T-helper 1 cell (primary cell): ENCODE results near the gene CDH23.

Source experiments
- DNase-seq, 5 donors: peaks; one replicate each; pipeline ENCODE4 v3.0.0-alpha.2; 2012 to 2020

CDH23 gene

DNA sequence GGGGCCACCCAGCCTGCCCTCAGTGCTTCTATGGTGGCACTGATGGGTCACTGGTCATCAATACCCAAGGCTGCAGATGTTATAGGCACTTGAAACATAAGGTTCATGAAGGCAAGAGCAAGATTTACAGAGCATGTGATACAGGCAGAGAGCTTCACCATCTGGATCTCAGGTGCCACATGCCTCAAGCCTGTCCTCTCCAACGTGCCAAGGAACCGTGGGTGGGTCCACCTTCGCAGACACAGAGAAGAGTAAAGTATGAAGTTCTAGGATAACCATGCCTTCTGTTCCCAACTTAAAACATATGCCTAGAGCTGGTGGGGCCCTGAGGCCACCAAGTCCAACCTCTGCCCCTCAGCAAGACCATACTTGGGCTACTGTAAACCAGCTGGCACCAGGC, 26.7 kb upstream of the CDH23 start:
- DNase-seq: no peak

DNA sequence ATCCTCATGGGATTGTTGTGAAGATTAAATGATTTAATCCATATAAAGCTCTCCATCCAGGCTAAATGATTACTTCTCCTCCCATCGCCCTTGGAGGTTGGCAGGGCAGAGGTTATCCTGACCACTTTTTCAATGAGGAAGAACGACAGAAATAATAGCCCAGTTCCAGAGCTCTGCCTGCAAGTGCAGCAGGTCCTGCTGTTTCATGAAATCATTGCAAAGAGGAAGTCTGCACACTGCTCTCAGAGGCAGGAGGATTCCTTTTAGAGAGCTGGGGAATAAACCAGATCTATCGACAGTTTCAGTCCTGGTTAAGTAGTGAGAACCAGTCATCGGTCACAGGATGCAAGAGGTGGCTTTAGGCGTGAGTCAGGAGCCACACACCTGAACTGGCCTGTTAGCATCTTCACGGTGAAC, 25.0 kb upstream of the CDH23 start:
- DNase-seq: no peak

DNA sequence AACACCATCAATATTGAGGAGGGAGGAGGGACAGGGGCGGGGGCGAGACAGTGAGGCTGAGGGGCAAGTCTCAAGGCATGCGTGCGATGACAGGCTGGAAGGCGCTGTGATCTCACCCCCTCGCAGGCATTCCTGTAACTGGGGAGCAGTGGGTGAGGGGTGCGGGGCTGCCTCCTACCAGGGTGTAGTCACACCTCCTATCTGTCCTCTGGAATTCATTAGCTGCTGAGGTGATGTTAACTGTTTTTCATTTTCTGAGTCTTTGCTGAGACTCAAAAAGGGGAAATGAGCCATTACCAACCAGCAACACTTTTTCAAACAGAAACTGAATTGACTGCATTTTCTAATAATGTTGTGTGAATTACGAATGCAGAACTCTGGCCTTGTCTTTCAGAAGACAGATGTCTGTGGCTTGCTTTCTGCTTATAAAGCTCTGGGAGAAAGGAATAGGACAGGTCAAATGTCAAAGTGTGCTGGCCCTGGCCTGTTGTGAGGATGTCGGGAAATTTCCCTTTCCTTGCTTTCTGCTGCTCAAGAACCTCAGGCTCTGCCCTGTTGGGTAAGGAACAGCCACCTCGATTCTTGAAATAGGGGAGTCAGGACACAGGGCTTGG, 23.7 kb upstream of the CDH23 start:
- DNase-seq: no peak

DNA sequence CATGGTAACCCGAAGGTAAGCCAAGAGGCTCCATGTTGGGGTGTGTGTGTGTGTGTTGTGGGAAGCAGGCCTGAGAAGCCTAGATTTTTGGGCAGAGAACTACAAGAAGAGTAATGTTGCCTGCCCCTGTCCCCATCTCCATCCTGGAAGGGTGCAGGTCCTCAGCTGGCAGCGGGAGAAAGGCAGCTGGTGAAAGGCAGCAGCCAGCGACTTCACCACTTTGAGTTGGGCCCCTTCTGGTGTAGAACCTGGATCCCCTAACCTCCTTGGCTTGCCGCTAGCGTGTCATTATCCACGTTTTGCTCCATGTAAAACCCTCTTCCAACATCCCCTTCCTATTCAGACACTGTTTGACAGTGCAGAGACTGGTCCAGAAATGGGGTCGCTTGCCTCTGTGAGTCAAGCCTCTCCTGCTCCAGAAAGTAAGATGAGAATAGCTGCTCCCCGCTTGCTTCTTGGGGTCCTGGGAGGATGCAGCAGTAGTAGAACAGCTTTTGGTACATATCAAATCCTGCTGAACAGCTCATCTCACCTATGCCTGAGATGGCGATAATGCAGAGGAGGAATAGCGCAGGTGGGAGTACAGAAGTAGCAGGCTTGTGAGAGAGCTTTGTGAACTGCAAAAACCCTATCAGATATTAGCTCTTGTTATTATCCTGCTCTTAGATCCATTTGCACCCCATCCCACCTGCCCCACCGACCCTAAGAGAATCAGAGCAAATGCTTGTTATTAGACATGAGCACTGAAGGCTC, 22.1 kb upstream of the CDH23 start:
- DNase-seq: no peak

DNA sequence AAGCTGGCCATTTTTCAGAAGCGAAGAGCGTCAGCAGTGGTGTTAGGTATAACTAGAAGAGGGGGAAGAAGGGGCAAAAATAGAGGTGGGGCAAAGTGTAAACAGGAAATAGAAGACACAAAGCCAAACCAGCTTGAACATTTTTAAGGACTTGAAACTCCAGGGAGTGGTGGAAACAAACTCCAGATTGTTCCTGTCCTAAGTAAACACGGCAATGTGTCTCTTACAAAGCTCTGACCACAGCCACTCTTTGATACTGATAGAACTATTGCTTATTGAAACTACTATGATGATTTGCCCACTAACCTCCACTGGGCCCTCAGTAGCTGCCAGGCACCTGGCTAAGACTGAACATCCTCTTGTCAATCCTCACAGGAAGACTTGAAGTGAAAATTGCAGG, 20.8 kb upstream of the CDH23 start:
- DNase-seq: no peak

DNA sequence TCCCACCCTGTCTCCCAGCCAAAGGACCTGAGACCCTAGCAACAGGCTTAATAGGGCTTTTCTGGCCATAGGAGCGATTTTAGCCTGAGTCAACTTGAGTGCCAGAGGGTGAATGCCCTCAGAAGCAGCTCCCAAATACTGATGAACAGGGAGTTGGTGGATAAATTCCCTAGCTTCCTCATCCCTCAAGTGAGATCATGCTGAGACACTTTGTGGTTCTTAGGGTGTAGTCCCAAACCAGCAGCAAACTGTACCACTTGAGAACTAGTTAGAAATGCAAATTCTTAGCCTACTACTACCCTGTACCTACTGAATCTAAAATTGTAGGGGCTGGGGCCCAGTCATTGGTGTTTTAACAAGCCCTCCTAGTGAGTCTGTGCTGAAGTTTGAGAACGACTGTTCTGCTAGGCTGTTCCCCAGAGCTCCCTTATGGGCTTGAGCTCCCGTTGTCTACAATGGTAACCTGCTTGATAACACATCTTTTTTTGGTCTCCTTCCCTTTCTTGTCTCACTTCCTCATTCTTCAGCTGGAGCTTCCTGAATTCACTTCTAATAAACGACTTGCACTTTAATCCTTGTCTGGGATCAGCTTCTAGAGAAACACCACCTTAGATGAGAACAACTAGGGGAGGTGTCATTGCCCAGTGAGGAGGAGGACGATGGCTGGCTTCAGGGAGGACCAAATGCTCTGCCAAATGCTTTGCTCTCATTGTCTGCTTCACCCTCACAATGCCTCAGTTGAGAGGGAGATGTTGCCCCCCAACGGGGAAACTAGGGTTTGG, 18.2 kb upstream of the CDH23 start:
- no peak for DNase-seq

DNA sequence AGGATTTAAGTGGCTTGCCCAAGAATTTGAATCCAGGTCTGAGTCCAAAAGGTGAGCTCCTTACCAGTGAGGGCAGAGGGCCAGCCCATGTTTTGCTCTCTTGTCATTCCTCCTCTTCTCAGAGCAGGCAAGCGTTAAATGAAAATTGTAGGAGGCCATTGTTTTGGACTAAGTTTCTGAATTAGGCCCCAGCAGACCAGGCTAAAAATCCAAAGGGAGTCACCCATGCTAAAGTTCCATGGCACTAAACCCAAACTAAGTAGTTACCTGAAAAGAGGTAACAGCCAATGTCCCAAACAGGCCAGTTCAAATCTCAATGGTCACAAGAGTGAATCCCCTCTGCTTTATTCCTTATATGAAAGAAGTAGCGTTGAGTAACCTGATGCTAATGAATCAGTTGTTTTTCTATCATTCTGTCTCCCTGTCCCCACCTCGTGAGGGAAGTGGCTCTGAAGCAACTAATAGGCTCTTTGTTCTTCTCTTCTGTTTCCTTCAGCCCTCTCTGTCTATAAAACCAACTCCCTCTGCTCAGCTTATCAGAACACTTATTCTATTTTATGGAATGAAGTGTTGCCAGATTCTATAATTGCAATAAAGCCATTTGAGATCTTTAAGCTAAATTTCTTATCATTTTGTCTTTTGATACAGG, 17.5 kb upstream of the CDH23 start:
- no peak for DNase-seq

DNA sequence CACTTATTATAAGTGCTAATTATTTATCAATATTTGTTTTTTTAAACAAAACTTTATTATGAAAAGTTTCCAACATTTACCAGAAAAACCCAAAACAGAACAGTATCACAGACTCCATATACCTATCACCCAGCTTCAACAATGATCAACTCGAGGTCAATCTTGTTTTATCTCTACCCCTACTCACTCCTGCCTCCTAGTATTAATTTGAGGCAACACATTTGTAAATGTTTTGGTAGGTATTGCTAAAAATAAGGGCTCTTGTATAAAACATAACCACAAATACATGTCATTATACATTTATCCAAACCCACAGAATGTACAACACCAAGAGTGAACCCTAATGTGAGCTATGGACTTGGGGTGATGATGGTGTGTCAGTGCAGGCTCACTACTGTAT, 15.9 kb upstream of the CDH23 start:
- DNase-seq: no peak

DNA sequence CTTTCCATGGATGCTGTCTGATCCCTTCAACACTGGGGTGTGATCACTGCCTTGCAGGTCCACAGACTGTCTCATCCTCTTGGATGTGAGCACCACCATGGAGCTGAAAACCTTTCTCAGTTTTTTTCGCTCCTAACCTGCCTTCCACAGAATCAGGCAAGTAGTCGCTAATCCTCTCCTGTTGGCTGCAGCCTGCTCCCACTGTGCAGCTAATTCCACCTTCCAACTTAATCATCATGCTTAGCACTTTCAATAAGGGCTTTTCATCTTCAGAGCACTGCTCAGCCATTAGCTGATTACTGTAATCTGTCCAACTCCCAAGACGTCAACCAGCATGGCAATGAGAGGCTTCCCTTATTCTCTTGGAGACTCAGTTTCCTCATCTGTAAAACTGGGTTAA, 15.1 kb upstream of the CDH23 start:
- DNase-seq: no peak

DNA sequence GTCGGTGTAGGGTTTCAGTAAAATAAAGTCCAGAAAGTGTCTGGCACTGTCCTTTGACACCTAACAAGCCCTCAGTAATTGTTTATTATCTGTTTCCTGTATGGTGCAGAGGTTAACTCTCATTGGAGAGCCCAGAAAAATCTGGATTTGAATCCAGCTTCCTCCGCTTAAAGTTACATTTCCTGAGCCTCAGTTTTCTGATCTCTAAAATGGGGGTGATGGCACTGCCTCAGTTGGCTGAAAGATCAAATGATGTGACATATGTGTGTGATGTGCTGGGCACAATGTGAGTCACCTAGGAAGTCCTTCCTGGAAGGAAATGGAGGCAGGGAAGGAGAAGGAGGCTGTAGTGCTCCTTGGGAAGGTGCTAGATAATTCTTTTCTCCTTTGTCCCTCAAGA, 14.7 kb upstream of the CDH23 start:
- DNase-seq: no peak

DNA sequence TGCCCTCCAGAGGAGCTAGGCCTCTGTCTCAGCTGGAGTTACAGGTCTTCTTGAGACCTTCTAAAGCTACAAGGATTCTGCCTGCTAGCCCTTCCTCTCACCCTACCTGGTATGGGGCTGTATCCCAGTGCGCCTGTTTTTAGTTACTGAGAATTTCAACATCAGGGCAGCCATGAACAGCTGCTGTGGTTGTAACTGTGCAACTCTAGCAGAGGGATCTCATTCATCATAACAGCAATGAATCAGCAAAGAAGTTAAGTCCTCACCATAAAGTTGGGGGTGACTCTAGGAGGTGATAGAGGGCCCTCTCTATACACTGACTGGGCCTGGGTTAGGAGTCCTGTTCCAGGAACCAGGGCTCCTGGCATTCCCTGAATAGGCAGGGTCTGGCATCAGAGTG, 14.0 kb upstream of the CDH23 start:
- DNase-seq: no peak

DNA sequence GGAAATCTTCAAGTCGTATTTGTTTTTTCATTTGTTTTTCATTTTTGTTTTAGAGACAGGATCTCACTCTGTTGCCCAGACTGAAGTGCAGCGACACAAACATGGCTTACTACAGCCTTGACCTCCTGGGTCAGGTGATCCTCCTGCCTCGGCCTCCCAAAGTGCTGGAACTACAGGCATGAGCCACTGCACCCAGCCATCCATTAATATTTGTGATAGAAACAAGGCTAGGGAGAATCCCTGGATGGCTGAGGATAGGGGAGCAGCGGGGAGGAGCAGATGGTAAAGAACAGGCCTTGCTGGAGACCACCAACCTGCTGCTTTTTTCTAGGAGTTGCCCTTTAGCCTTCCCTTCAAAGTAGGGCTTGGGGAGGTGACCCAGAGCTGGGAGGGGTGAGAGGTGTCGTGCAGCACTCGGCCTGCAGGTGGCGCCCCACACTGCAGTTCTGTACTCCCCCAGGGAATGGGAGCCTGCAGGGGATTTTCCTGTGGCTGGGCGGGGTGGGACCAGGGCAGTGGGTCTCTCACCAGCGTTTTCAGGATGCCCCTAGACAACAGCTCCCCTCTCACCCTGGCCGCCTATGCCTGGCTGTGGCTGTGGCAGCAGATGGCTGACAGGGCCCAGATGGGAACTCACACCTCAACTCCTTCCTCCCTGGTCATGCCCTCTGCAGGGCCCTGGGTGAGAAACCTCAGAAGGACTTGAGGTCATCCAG, 12.6 kb upstream of the CDH23 start:
- peak; percentile 45 to 65 (median 59) for DNase-seq

DNA sequence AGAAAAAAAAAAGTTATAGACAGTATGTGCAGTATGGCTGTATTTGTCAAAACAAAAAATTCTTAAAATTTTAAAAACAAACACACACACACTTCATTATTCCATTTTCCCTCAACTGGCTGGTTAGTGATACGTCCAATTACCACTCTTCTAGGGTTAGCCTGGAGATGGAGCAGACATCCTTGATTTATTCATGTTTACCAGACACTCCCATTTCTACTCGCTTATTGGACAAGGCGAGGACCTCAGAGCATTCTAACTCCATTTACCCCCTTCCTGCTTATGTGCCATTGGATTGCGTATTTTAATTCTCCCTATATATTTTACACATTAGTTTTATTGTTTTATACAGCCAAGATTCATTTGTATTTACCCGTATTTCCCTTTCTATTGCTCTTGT, 8.5 kb upstream of the CDH23 start:
- no peak for DNase-seq

DNA sequence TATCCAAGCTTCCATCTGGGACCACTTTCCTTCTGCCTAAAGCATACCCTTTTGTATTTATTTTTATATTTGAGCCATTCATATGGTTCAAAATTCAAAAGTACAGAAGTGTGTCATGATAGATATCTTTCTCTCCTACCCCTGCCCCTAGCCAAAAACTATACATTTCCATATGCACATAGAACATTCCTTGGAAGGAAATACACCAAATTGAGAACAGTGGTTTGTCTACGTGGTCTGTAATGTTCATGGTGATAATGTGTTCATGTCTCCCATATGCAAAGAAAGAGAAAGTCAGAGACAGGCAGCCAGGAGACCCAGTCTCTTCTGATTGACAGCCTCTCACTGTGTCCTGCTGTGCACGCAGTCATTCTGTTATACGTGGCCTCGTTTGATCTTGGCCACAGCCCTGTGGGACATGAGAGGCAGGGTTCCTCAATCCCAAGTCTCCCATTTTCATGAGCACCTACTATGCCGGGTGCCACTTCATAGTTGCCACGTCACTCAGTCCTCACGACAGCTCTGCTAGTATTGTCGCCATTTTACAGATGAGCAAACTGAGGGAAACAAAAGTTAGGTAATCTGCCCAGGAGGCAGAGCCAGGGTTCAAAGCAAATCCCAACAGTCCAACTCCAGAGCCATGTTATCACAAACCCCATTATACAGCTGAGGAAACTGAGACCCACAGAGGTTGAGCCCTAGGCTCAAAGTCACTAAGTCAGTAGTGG, 8.0 kb upstream of the CDH23 start:
- no peak for DNase-seq

DNA sequence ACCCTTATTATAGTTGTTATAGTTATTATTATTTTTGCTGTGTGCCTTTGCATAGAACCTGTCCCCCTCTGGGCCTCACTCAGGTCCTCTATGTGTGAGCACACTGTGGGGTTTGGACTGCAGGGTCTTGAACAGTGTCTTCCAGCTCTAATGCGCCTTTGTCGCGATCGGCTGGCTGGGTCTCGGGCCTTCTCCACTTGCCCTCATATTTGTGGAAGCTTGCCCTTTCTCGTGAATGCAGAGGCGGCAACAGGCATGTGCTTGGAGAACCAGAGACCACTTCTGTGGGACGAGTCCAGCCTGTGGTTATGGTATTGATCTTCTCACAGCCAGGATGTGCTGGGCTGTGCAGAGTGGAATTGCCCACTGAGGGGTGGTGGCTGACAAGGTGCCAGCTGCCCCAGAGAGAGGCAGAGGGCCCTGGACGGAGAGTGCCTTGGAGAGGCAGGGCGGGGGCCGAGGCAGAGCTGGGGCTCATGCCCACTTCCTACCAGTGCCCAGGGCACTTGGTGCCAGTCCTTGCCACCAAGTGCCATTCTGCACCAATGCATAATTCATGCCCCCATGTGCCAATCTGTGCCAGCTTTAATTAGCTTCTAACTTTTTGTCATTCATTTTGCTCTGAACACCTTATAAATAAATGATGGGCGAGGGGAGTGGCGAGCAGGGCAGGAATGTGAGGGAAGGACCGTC, 6.8 kb upstream of the CDH23 start:
- no peak for DNase-seq

DNA sequence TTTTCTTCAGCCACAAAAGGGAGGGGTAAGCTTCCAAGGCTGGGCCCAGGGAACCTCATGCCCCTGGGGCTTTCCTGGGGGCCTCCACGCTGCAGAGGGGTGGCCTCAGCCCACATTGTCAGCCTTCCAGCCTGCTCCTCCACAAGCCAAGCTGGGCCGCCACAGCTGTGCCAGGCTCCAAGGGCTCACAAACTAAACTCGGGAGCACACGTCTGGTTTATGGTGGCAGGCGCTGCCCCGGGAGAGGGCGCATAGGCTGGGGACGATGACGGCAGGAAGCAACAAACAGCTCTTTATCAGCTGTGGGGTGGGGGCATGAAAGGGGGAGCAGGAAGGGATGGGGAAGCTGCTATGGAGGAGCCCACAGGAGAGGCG, 6.3 kb upstream of the CDH23 start:
- DNase-seq: no peak

DNA sequence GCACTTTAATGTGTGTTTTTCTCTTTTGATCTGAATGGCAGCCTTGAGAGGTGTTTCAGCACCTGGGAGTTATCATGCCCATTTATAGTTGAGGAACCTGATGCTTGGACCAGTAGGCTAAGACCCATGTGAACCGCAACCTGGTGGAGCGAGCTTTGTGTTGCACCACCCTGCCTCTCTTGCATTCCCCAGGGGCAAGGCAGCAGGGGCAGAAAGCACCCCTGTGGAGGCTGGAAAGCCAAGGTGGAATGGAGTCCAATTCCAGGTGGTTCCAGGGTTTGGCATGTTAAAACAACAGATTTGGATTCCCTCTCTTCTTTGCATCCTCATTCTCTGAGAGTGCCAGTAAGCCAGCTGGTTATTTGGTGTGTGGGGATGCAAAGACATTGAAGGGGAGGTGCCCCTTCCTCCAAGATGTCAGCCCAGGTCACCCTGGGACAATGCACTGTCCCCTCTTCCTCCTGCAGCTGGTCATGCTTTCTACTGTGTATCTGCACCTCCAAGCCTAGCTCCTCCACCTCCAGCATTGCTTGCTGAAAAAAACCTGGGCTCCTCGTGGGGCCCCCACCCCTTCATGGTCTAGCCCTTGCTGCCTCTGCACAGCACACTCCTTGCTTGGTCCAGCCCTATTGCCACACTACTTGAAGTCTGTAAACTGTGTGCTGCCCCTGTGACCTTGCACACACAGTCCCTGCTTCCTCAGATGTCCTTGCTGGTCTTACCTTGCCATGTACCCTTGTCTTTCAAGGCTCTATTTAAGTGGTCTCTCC, 5.6 kb upstream of the CDH23 start:
- DNase-seq: no peak

DNA sequence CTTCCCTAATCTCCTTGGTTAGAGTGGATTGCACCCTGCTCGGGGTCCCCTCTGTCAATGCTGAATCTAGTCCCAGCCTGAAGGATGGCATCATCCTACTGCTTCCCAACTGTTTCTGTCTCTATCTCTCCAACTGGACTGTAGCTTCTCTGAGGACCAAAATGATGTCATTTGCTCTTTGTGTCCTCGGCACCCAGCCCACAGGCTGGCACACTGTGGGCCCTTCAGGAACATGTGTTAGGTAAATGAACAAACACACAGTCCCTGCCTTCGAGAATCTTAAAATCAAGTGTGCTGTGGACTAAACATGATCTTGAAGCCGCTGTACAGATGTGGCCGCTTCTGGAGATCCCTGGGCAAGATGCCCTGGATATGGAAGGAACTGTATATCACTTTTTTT, 5.0 kb upstream of the CDH23 start:
- no peak for DNase-seq

DNA sequence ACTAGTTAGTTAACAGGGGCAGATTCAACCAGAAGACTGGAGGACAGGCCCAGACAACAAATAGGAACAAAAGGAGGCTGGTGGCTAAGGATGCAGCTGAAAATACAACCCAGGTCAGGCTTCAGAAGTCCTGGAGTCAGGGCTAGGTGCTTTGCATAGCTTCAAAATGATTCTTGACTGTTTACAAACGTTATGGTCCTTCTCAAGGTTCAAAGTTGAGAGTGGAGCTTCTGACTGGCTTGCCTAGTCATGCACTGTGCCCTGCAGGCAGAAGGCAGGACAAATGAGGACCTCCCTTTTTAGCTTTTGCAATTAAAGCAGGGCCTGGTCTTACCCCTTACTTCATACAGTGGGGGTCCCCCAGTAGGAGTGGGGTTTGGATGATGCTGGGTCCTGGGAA, 4.4 kb upstream of the CDH23 start:
- DNase-seq: no peak
